GM12878 (cell line): ENCODE results near the gene HS3ST3B1. TPM values are rescaled to one million over a fixed set of nuclear protein-coding genes. Genes with fewer than 3 reads are reported as not detected.

Experiments
- ATAC-seq: fragments of 200-7000 bp; cut with Tn5 transposase; 3 replicates; pipeline ENCODE4 v1.9.1; 2020; ENCODE audit warnings: mild to moderate bottlenecking, moderate library complexity
- BruUV-seq: library from RNA; stranded (reverse); fragments of 400-500 nt; replicated peaks from 2 replicates; lab custom pipeline; 2021; lab: Mats Ljungman, UMichigan
- CTCF ChIA-PET: fragments of 300-600 bp; sonication (Branson Sonifier 250); formaldehyde crosslinking; extraction: SDS; loops from one replicate; lab custom pipeline; 2021; ENCODE audit warnings: inconsistent platforms; lab: Yijun Ruan, JAX
- POLR2A ChIA-PET: fragments of 350-600 bp; formaldehyde crosslinking; extraction: SDS; loops from one replicate; lab custom pipeline; 2021; ENCODE audit warnings: inconsistent platforms; lab: Charles Lee
- RAD21 ChIA-PET: fragments of 300-600 bp; sonication (Branson Sonifier 250); formaldehyde crosslinking; loops from one replicate; lab custom pipeline; 2023; ENCODE audit warnings: antibody characterized with exemption; ENCODE audit not compliant: unreplicated experiment; lab: Charles Lee
- SMC1A ChIA-PET: fragments of 300-600 bp; sonication (Branson Sonifier 250); formaldehyde crosslinking; loops from one replicate; lab custom pipeline; 2023; ENCODE audit not compliant: unreplicated experiment, uncharacterized antibody; lab: Charles Lee
- DNase-seq: peaks from one replicate; pipeline ENCODE4 v3.0.0-alpha.2; 2011; ENCODE audit warnings: low read depth, low spot score
- FAIRE-seq: peaks from 3 replicates; lab custom pipeline; 2011; peaks lifted over from hg19 to GRCh38; lab: Jason Lieb, UNC
- H2AFZ ChIP-seq: 2 replicates; pipeline ENCODE4 v1.6.0; 2011; ENCODE audit warnings: low read depth, low read length, control low read depth; ENCODE audit not compliant: control insufficient read depth
- H3K27ac ChIP-seq: 2 replicates; pipeline ENCODE4 v1.5.1; 2011; ENCODE audit warnings: control low read depth; ENCODE audit not compliant: control insufficient read depth, insufficient read depth
- H3K27me3 ChIP-seq, 2 experiments: replicated peaks in 1 of 2; 2 replicates each; pipeline versions ENCODE4 v1.6.0 to v1.6.1; 2011; ENCODE audit warnings: low read length in 1 of 2; ENCODE audit not compliant: control insufficient read depth in 2 of 2, insufficient read depth in 2 of 2
- H3K36me3 ChIP-seq, 2 experiments: 2 replicates each; pipeline ENCODE4 v1.5.1; 2011; ENCODE audit warnings: low read length in 1 of 2; ENCODE audit not compliant: control insufficient read depth in 2 of 2, insufficient read depth in 2 of 2
- H3K4me1 ChIP-seq: 2 replicates; pipeline ENCODE4 v1.6.1; 2011; ENCODE audit warnings: mild to moderate bottlenecking, low read length, moderate library complexity, mixed read lengths; ENCODE audit not compliant: control insufficient read depth, insufficient read depth
- H3K4me2 ChIP-seq: 2 replicates; pipeline ENCODE4 v1.6.0; 2011; ENCODE audit warnings: control low read depth; ENCODE audit not compliant: control insufficient read depth, insufficient read depth
- H3K4me3 ChIP-seq: fragments of 200-600 bp; sonication (generic); 2 replicates; pipeline ENCODE4 v1.5.1; 2016
- H3K79me2 ChIP-seq: 2 replicates; pipeline ENCODE4 v1.6.0; 2011; ENCODE audit warnings: low read length; ENCODE audit not compliant: control insufficient read depth, insufficient read depth
- H3K9ac ChIP-seq: 2 replicates; pipeline ENCODE4 v1.8.0; 2011; ENCODE audit warnings: low read length, control low read depth, mixed read lengths; ENCODE audit not compliant: control insufficient read depth, insufficient read depth
- H3K9me3 ChIP-seq: replicated peaks from 3 replicates; pipeline ENCODE4 v1.5.1; 2011; ENCODE audit warnings: mild to moderate bottlenecking, low read length; ENCODE audit not compliant: control insufficient read depth, insufficient read depth
- H4K20me1 ChIP-seq: 2 replicates; pipeline ENCODE4 v1.6.0; 2011; ENCODE audit not compliant: control insufficient read depth, insufficient read depth
- CHD4 ChIP-seq: fragments of 200-600 bp; sonication (generic); IDR thresholded peaks from 2 replicates; pipeline ENCODE4 v1.6.1; 2016; ENCODE audit warnings: mild to moderate bottlenecking
- JUNB ChIP-seq: IDR thresholded peaks from 2 replicates; pipeline ENCODE4 v1.6.1; 2016; ENCODE audit warnings: antibody characterized with exemption, mild to moderate bottlenecking
- JUND ChIP-seq: IDR thresholded peaks from 2 replicates; pipeline ENCODE4 v1.6.1; 2012; ENCODE audit warnings: low read depth, mild to moderate bottlenecking, low read length, improper control_type of control experiment, moderate library complexity
- KLF5 ChIP-seq: fragments of 450-650 bp; IDR thresholded peaks from 2 replicates; pipeline ENCODE4 v1.6.1; 2014; ENCODE audit warnings: mild to moderate bottlenecking; ENCODE audit not compliant: partially characterized antibody
- PRDM15 ChIP-seq: fragments of 450-650 bp; formaldehyde crosslinking; IDR thresholded peaks from 2 replicates; pipeline ENCODE4 v1.4.0; 2020; ENCODE audit warnings: mild to moderate bottlenecking, moderate library complexity
- ZNF274 ChIP-seq: IDR thresholded peaks from one replicate; pipeline ENCODE4 v1.8.0; 2011; ENCODE audit not compliant: insufficient read length, insufficient read depth
- WGBS: methylation state at CpG from one replicate; pipeline ENCODE4 v1.1.6; 2016; ENCODE audit warnings: low lambda C conversion rate; ENCODE audit not compliant: insufficient replicate concordance, insufficient coverage; ENCODE audit errors: missing lambda C conversion rate; 5-methylcytosine and 5-hydroxymethylcytosine counted together
- in situ Hi-C: fragments of 300-500 bp; cut with MboI; formaldehyde crosslinking; loops from 9 replicates; pipeline ENCODE4 v1.14.3; 2018; ENCODE audit warnings: mixed read lengths
- intact Hi-C: fragments of 100-400 bp; cut with micrococcal nuclease; formaldehyde crosslinking; loops from one replicate; pipeline ENCODE4 v1.14.2; 2022; ENCODE audit not compliant: unreplicated experiment
- polyA plus RNA-seq, 11 experiments: library from polyadenylated mRNA; depleted of rRNA in 4 of 11; unstranded in 6 of 11; stranded (reverse) in 5 of 11; fragments of >200 nt; fragmentation: Nextera tagmentation in 4 of 11; fragmentation: Illumina TruSeq in 1 of 11; extraction: Ambion mirVana in 4 of 11; extraction: Trizol in 1 of 11; gene quantifications; 1 replicate in 1 of 11; 2 replicates in 10 of 11; pipeline versions ENCODE4 v1.2.1 to v1.2.3, GENCODE V29; 2011 to 2016; ENCODE audit warnings: inconsistent platforms in 2 of 11, missing spikeins in 2 of 11, low read depth in 1 of 11
- total RNA-seq, 4 experiments: library from RNA; depleted of rRNA in 3 of 4; stranded (reverse); fragments of >200 nt in 3 of 4; fragmentation: Illumina TruSeq in 1 of 4; extraction: Trizol in 1 of 4; gene quantifications; 2 replicates each; pipeline versions ENCODE4 v1.2.1 to v1.2.3, GENCODE V29; 2013 to 2021

HS3ST3B1 gene
- total and polyA plus RNA-seq, 10 of the 15 experiments (the other 5 are each of a cell fraction or from before 2014, with no cell fraction given) = 0.03 to 0.14 (median 0.06) TPM; not detected in 3

- TF ChIP-seq PRDM15 (CRISPR knock-in tag) (no peak), KLF5 (no peak), JUND (no peak), ZNF274 (no peak), CHD4 (no peak)
These were observed 24.8 kb downstream of the HS3ST3B1 start (continued) for GRCh38 chr17:14325618-14326167.

- SMC1A ChIA-PET = no interaction called here
- TF ChIP-seq JUNB = no peak
- TF ChIP-seq, all 136 proteins: peak for 0
- FAIRE-seq = no peak
- no peaks in the 10 kb centered on the region for H3K36me3 ChIP-seq
- no peaks in the 10 kb centered on the region for H3K4me1 ChIP-seq
- no peak overlapping the region for H3K4me2 ChIP-seq
- H3K9ac ChIP-seq = no peak overlapping the region
- whole genome bisulfite sequencing = 63% methylated on average over 5 of the region's 5 CpGs
- no peaks in the 10 kb centered on the region; the same call in 2 of the 3 replicates for H3K9me3 ChIP-seq
- in situ Hi-C loops (no loop called here), intact Hi-C loops (no loop called here)
- BruUV-seq = no TSS peak
- no peak overlapping the region for H2AFZ ChIP-seq
- H4K20me1 ChIP-seq = no peaks in the 10 kb centered on the region
- no peaks in the 10 kb centered on the region for H3K79me2 ChIP-seq
- ChIA-PET RAD21 (no interaction called here), CTCF (no interaction called here), POLR2A (no interaction called here)
- H3K27ac ChIP-seq = no peak overlapping the region
- H3K4me3 ChIP-seq = no peak overlapping the region
- DNase-seq = no peak
- H3K27me3 ChIP-seq = no peaks in the 10 kb centered on the region
- ATAC-seq = no peak
These were observed 29.1 kb downstream of the HS3ST3B1 start for GRCh38 chr17:14329900-14330491.
